Measurements from ENCODE around the gene SYNE2. TPM values are rescaled to one million over a fixed set of nuclear protein-coding genes. Genes with fewer than 3 reads are reported as not detected.

The SYNE2 gene
- total and polyA plus RNA-seq, 10 of the 15 experiments (the other 5 are each of a cell fraction or from before 2014, with no cell fraction given): 2.1 to 52.7 (median 38.1) TPM

GRCh38 chr14:64232095-64232838, 379.5 kb downstream of the SYNE2 start:
- Histone ChIP-seq H2AFZ (ENCODE audit: control insufficient read depth, low read depth, low read length) (no peak overlapping the region), H3K9ac (ENCODE audit: control insufficient read depth, insufficient read depth, low read length) (no peak overlapping the region), H3K27me3 (replicated peaks in 1 of 2; ENCODE audit: control insufficient read depth in 2 of 2, insufficient read depth in 2 of 2, low read length in 1 of 2) (no peaks in the 10 kb centered on the region), H3K4me3 (no peak overlapping the region; the same call in 1 of the 2 replicates), H3K79me2 (ENCODE audit: control insufficient read depth, insufficient read depth, low read length) (peaks cover 4% of the 10 kb centered on the region; the same call in 1 of the 2 replicates), H4K20me1 (ENCODE audit: control insufficient read depth, insufficient read depth) (no peaks in the 10 kb centered on the region), H3K4me1 (ENCODE audit: control insufficient read depth, insufficient read depth, low read length) (peaks cover 52% of the 10 kb centered on the region), H3K36me3 (ENCODE audit: control insufficient read depth in 2 of 2, insufficient read depth in 2 of 2, low read length in 1 of 2) (peaks cover 0 to 5% of the 10 kb centered on the region in 2 experiments; a peak in 1 of 4 replicates), H3K9me3 (replicated peaks; ENCODE audit: control insufficient read depth, insufficient read depth, low read length) (no peaks in the 10 kb centered on the region), H3K27ac (ENCODE audit: control insufficient read depth, insufficient read depth) (peak overlapping the region; percentile 46), H3K4me2 (ENCODE audit: control insufficient read depth, insufficient read depth) (peak overlapping the region; percentile 89)
- ChIA-PET POLR2A (interaction anchor here (1.2 to 1.8 kb wide), 3 partner anchors 14 to 23 kb away, joined by 3 to 7 read pairs (median 6); no protein-coding TSS in a partner anchor), RAD21 (ENCODE audit: unreplicated experiment) (interaction anchor here (0.7 to 1.9 kb wide), 3 partner anchors 13 to 71 kb away, joined by 3 to 6 read pairs (median 4); partner anchors contain the start of gene ESR2), CTCF (interaction anchor here (1.0 to 1.4 kb wide), 4 partner anchors 62 to 434 kb away, joined by 3 to 4 read pairs (median 3); partner anchors contain the start of gene ESR2), SMC1A (ENCODE audit: uncharacterized antibody, unreplicated experiment) (interaction anchor here (0.8 to 1.8 kb wide), 12 partner anchors 8 to 92 kb away, joined by 3 to 8 read pairs (median 3); no protein-coding TSS in a partner anchor)
- WGBS (ENCODE audit: insufficient coverage, insufficient replicate concordance, low lambda C conversion rate, missing lambda C conversion rate): 9% methylated on average over 9 of the region's 9 CpGs
- no TSS peak for BruUV-seq (replicated peaks)
- peak; percentile 70 for ATAC-seq
- intact Hi-C loops (cut with micrococcal nuclease; ENCODE audit: unreplicated experiment): loop anchor here (1.0 to 5.0 kb wide), 2 partner anchors 35 to 62 kb away; partner anchors contain the start of gene ESR2
- no peak for FAIRE-seq
- peak; percentile 88 for DNase-seq (ENCODE audit: low read depth, low spot score)
- in situ Hi-C loops (cut with MboI): no loop called here
- peak; percentile 53; the same call in 1 of the 2 replicates for TF ChIP-seq MXI1 (IDR thresholded peaks at IDR 0.05; ENCODE audit: low read depth, low read length)
- peak; percentile 90 for TF ChIP-seq RUNX3 (IDR thresholded peaks at IDR 0.05; ENCODE audit: low read length)
- 0 out of 2 replicates have a peak, but pooled peaks have one; percentile 42 for TF ChIP-seq GABPA (IDR thresholded peaks at IDR 0.05; ENCODE audit: low read depth)
- TF ChIP-seq TARDBP (IDR thresholded peaks at IDR 0.05; ENCODE audit: borderline replicate concordance): no peak
- 0 out of 2 replicates have a peak, but pooled peaks have one; percentile 31 for TF ChIP-seq MTA3 (IDR thresholded peaks at IDR 0.05; ENCODE audit: borderline replicate concordance, low read length)
- TF ChIP-seq TCF3 (IDR thresholded peaks at IDR 0.05; ENCODE audit: borderline replicate concordance, insufficient read depth, low read depth, low read length): peak; percentile 80; the same call in 1 of the 2 replicates
- peak; percentile 89 for TF ChIP-seq MTA2 (IDR thresholded peaks at IDR 0.05; ENCODE audit: low read depth)
- TF ChIP-seq BMI1 (IDR thresholded peaks at IDR 0.05; ENCODE audit: borderline replicate concordance): peak; percentile 59; the same call in 1 of the 2 replicates
- peak; percentile 77 for TF ChIP-seq RELB (IDR thresholded peaks at IDR 0.05; ENCODE audit: low read depth)
- peak; percentile 65 for TF ChIP-seq SP1 (IDR thresholded peaks at IDR 0.05; ENCODE audit: low read depth, low read length)
- TF ChIP-seq MAX (IDR thresholded peaks at IDR 0.05; ENCODE audit: low read depth, low read length): no peak
- TF ChIP-seq ZNF217 (IDR thresholded peaks at IDR 0.05): 0 out of 2 replicates have a peak, but pooled peaks have one; percentile 38
- peak; percentile 44; the same call in 1 of the 2 replicates for TF ChIP-seq ATF2 (IDR thresholded peaks at IDR 0.05; ENCODE audit: low read length)
- peak; percentile 93 for TF ChIP-seq MEF2B (IDR thresholded peaks at IDR 0.05; ENCODE audit: partially characterized antibody, poor library complexity, severe bottlenecking)
- TF ChIP-seq NFYA (IDR thresholded peaks at IDR 0.05; ENCODE audit: borderline replicate concordance, low read depth, low read length): no peak
- peak; percentile 82 for TF ChIP-seq ATF7 (IDR thresholded peaks at IDR 0.05; ENCODE audit: low read depth)
- peak; percentile 82; the same call in 1 of the 2 replicates for TF ChIP-seq BCL11A (IDR thresholded peaks at IDR 0.05; ENCODE audit: low read depth, low read length)
- TF ChIP-seq BACH1 (IDR thresholded peaks at IDR 0.05; ENCODE audit: borderline replicate concordance): no peak
